PC-3 (cell line): ENCODE data around the gene NOXA1. TPM values are rescaled to one million over a fixed set of nuclear protein-coding genes. Genes with fewer than 3 reads are reported as not detected.

Source experiments
- ATAC-seq: fragments of 200-7000 bp; cut with Tn5 transposase; 2 replicates; pipeline ENCODE4 v1.9.1; 2020; ENCODE audit warnings: mild to moderate bottlenecking, moderate library complexity
- BruUV-seq: library from RNA; stranded (reverse); fragments of 400-500 nt; replicated peaks from 2 replicates; lab custom pipeline; 2021; lab: Mats Ljungman, UMichigan
- CTCF ChIA-PET: fragments of 300-600 bp; sonication (Branson Sonifier 250); formaldehyde crosslinking; loops from one replicate; lab custom pipeline; 2022; ENCODE audit warnings: antibody characterized with exemption; lab: Charles Lee
- POLR2A ChIA-PET: fragments of 300-600 bp; sonication (Branson Sonifier 250); formaldehyde crosslinking; loops from one replicate; lab custom pipeline; 2022; ENCODE audit warnings: antibody characterized with exemption; ENCODE audit not compliant: unreplicated experiment; lab: Charles Lee
- DNase-seq: peaks from one replicate; pipeline ENCODE4 v3.0.0-alpha.2; 2015
- H2AFZ ChIP-seq: fragments of 300-600 bp; sonication (generic); 2 replicates; pipeline ENCODE4 v1.6.0; 2016; ENCODE audit warnings: antibody characterized with exemption, low read length
- H3F3A ChIP-seq: fragments of 300-600 bp; sonication (generic); one replicate; pipeline ENCODE4 v1.6.0; 2017; ENCODE audit warnings: antibody characterized with exemption, low read length, control low read depth, mild to moderate bottlenecking; ENCODE audit not compliant: unreplicated experiment
- H3K27ac ChIP-seq: fragments of 300-600 bp; sonication (generic); 2 replicates; pipeline ENCODE4 v1.5.1; 2016; ENCODE audit warnings: mild to moderate bottlenecking, low read length
- H3K27me3 ChIP-seq: fragments of 300-600 bp; sonication (generic); 2 replicates; pipeline ENCODE4 v1.6.1; 2016; ENCODE audit warnings: low read length, mixed read lengths
- H3K36me3 ChIP-seq: fragments of 300-600 bp; sonication (generic); 2 replicates; pipeline ENCODE4 v1.6.1; 2016; ENCODE audit warnings: low read depth, mixed run types, low read length, mixed read lengths
- H3K4me1 ChIP-seq: fragments of 300-600 bp; sonication (generic); 2 replicates; pipeline ENCODE4 v1.5.1; 2016; ENCODE audit warnings: low read length; ENCODE audit not compliant: insufficient read depth
- H3K4me2 ChIP-seq: fragments of 300-600 bp; sonication (generic); 2 replicates; pipeline ENCODE4 v1.6.0; 2016; ENCODE audit warnings: low read length
- H3K4me3 ChIP-seq: fragments of 300-600 bp; sonication (generic); 2 replicates; pipeline ENCODE4 v1.5.1; 2016; ENCODE audit warnings: mild to moderate bottlenecking, low read length, mixed read lengths
- H3K79me2 ChIP-seq: fragments of 300-600 bp; sonication (generic); 2 replicates; pipeline ENCODE4 v1.6.1; 2017; ENCODE audit warnings: low read length, mixed read lengths
- H3K9ac ChIP-seq: fragments of 300-600 bp; sonication (generic); 2 replicates; pipeline ENCODE4 v1.6.0; 2016; ENCODE audit warnings: mild to moderate bottlenecking, low read length
- H3K9me2 ChIP-seq: fragments of 300-600 bp; sonication (generic); replicated peaks from 2 replicates; pipeline ENCODE4 v1.6.1; 2016; ENCODE audit warnings: mixed run types, low read length, mixed read lengths
- H3K9me3 ChIP-seq: fragments of 300-600 bp; sonication (generic); 2 replicates; pipeline ENCODE4 v1.6.1; 2016; ENCODE audit warnings: low read length, mixed read lengths
- H4K20me1 ChIP-seq: fragments of 300-600 bp; sonication (generic); 2 replicates; pipeline ENCODE4 v1.6.1; 2016; ENCODE audit warnings: low read length, mixed read lengths
- EZH2 ChIP-seq: fragments of 300-600 bp; sonication (generic); IDR thresholded peaks from one replicate; pipeline ENCODE4 v1.6.1; 2017; ENCODE audit warnings: antibody characterized with exemption, mild to moderate bottlenecking, low read length; ENCODE audit not compliant: unreplicated experiment
- EZH2phosphoT487 ChIP-seq: fragments of 300-600 bp; sonication (generic); IDR thresholded peaks from 2 replicates; pipeline ENCODE4 v1.6.1; 2018; ENCODE audit warnings: mild to moderate bottlenecking, antibody characterized with exemption, low read length, borderline replicate concordance
- intact Hi-C: fragments of 100-400 bp; cut with micrococcal nuclease; formaldehyde crosslinking; loops from 2 replicates; pipeline ENCODE4 v1.9.0; 2023
- total RNA-seq: library from RNA; depleted of rRNA; stranded (reverse); fragments of >200 nt; gene quantifications from 2 replicates; pipeline ENCODE4 v1.2.3, GENCODE V29; 2014
- TF ChIP-seq, protein P1 (sequence below): fragments of 300-600 bp; sonication (generic); conservative IDR thresholded peaks from 2 replicates; pipeline ENCODE4 v1.5.1; 2017; ENCODE audit warnings: antibody characterized with exemption, low read depth, mild to moderate bottlenecking, low read length

NOXA1 gene
- total RNA-seq, 1 experiment from 2014 or later, result 0.51 TPM

- no peak overlapping the region for H3K27ac ChIP-seq
- ChIA-PET CTCF (no interaction called here), POLR2A (no interaction called here)
- no peak for TF ChIP-seq EZH2
- TF ChIP-seq, protein P1, sequence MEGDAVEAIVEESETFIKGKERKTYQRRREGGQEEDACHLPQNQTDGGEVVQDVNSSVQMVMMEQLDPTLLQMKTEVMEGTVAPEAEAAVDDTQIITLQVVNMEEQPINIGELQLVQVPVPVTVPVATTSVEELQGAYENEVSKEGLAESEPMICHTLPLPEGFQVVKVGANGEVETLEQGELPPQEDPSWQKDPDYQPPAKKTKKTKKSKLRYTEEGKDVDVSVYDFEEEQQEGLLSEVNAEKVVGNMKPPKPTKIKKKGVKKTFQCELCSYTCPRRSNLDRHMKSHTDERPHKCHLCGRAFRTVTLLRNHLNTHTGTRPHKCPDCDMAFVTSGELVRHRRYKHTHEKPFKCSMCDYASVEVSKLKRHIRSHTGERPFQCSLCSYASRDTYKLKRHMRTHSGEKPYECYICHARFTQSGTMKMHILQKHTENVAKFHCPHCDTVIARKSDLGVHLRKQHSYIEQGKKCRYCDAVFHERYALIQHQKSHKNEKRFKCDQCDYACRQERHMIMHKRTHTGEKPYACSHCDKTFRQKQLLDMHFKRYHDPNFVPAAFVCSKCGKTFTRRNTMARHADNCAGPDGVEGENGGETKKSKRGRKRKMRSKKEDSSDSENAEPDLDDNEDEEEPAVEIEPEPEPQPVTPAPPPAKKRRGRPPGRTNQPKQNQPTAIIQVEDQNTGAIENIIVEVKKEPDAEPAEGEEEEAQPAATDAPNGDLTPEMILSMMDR, result no peak
- TF ChIP-seq EZH2phosphoT487, result no peak
- intact Hi-C loops, result no loop called here
- H3F3A ChIP-seq, result no peaks in the 10 kb centered on the region
- DNase-seq, result no peak
- no peaks in the 10 kb centered on the region for H3K27me3 ChIP-seq
- H3K9me3 ChIP-seq, result no peaks in the 10 kb centered on the region
- no peak overlapping the region for H3K4me2 ChIP-seq
- no peak overlapping the region for H3K4me3 ChIP-seq
- BruUV-seq, result no TSS peak
- no peaks in the 10 kb centered on the region for H4K20me1 ChIP-seq
- H3K9ac ChIP-seq, result no peak overlapping the region
- no peaks in the 10 kb centered on the region for H3K79me2 ChIP-seq
- H2AFZ ChIP-seq, result no peak overlapping the region
- no peaks in the 10 kb centered on the region for H3K4me1 ChIP-seq
- no peaks in the 10 kb centered on the region for H3K36me3 ChIP-seq
- no peaks in the 10 kb centered on the region for H3K9me2 ChIP-seq
- ATAC-seq, result no peak
Measured at GRCh38 chr9:137381501-137382443, 41.4 kb upstream of the NOXA1 start.

- Histone ChIP-seq H3K9me2 (no peaks in the 10 kb centered on the region), H3K9ac (no peak overlapping the region), H3K27me3 (no peaks in the 10 kb centered on the region), H3K9me3 (no peaks in the 10 kb centered on the region), H3K79me2 (no peaks in the 10 kb centered on the region), H3F3A (no peaks in the 10 kb centered on the region), H3K36me3 (no peaks in the 10 kb centered on the region), H3K27ac (no peak overlapping the region), H4K20me1 (no peaks in the 10 kb centered on the region), H3K4me1 (no peaks in the 10 kb centered on the region), H2AFZ (no peak overlapping the region), H3K4me3 (no peak overlapping the region), H3K4me2 (no peak overlapping the region)
- DNase-seq (no peak), ATAC-seq (no peak)
- CTCF ChIA-PET, result no interaction called here
- POLR2A ChIA-PET, result interaction anchor here (0.6 kb wide), 1 partner anchor 105 kb away, joined by 8 read pairs; the partner anchor contains the start of gene TOR4A
- BruUV-seq, result no TSS peak
- no peak for TF ChIP-seq EZH2
- TF ChIP-seq, protein P1, result no peak
- no peak for TF ChIP-seq EZH2phosphoT487
- intact Hi-C loops, result no loop called here
Measured at GRCh38 chr9:137382444-137383080, 40.6 kb upstream of the NOXA1 start.
